Mammary epithelial cell (primary cell): ENCODE data around the gene CEP76.

Experiments used
- CTCF ChIP-seq, 2 donors: IDR thresholded peaks in 1 of 2; conservative IDR thresholded peaks in 1 of 2; 2 replicates each; pipeline ENCODE4 v1.5.1; 2011 to 2012; ENCODE audit warnings: inconsistent platforms in 2 of 2, low read length in 2 of 2, mild to moderate bottlenecking in 2 of 2, control low read depth in 1 of 2, low read depth in 1 of 2; ENCODE audit not compliant: insufficient read depth in 1 of 2; ENCODE audit errors: extremely low read depth in 1 of 2
- EZH2 ChIP-seq: IDR thresholded peaks from 2 replicates; pipeline ENCODE4 v1.6.1; 2012; ENCODE audit warnings: low read length, inconsistent platforms, borderline replicate concordance

- TF ChIP-seq CTCF (conservative IDR thresholded peaks at IDR 0.05 in 1 of 2, IDR thresholded peaks at IDR 0.05 in 1 of 2; ENCODE audit: extremely low read depth in 1 of 2, insufficient read depth in 1 of 2, low read depth in 1 of 2, low read length in 2 of 2) (no peak), EZH2 (no peak)
Measured at GRCh38 chr18:12749121-12749520, 46.6 kb upstream of the CEP76 start.
